Activated CD4-positive, alpha-beta T cell treated with anti-CD3 and anti-CD28 coated beads, Interleukin-2, amount 50 U/mL, for 48 hours (primary cell): ENCODE results near the gene DNAJB6.
A peak's percentile ranks its signal among the peaks of the same experiment; 100 is the strongest.

ENCODE experiments used
- DNase-seq, 2 experiments: peaks; one replicate each; pipeline ENCODE4 v3.0.0-alpha.2; 2020

Gene DNAJB6

GRCh38 chr7:157410831-157411556, 74.2 kb downstream of the DNAJB6 start:
- no peak for DNase-seq

- DNase-seq = peak; percentile 66 to 76
Observed at GRCh38 chr7:157411580-157411979, 74.8 kb downstream of the DNAJB6 start.

GRCh38 chr7:157412021-157412443, 75.2 kb downstream of the DNAJB6 start:
- DNase-seq = peak; percentile 63 to 75

DNA sequence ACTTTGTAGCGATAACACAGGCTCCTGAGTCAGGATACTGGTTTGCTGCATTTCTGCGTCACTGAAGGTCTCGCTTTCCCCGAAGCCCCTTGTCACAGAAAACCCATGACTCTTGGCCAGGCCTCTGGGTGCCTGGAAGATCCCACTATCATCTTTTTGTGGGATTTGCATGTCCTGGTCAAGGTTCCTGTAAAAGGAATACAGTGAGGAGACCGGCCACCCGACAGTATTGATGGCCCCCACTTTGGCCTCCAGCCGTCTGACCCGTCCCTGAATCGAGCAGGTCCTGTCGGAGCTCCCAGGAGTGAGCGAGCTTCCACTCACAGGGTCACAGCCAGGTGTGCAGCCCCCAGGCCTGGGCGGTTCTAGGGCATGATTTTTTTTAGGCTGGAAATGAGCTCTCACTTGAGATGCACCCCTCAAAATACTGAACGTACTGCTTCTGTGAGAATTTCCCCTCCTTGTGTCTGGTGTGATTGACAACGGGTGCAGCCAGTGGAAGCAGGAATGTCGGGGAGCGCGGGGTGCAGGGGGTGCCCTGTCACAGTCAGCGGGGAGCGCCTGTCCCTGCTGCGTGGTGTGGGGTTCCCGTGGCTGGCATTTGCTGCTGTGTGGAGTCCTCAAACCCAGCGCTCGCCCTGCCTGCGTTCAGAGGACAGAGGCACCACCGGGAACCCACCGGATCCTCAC, 75.8 kb downstream of the DNAJB6 start:
- DNase-seq = no peak

GRCh38 chr7:157413881-157414701, 77.3 kb downstream of the DNAJB6 start:
- no peak for DNase-seq

DNA sequence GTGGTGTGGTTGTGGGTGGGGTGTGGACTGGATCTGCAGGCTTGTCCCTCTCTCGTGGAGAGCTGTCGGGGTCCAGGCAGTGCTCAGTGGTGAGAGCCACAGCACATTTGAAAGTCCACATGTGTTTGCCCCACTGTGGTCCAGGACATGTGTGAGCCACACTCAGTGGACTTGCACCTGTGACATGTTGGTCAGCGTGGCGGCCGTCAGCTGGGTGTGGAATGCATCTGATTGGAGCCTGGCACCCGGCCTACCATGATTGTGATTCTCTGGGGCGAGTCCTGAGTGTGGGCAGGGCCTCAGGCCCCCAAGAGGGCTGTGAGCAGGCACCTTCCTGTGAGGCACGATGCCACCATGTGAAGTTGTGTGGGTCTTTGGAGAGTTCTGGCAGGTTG, 77.9 kb downstream of the DNAJB6 start:
- DNase-seq = no peak

DNA sequence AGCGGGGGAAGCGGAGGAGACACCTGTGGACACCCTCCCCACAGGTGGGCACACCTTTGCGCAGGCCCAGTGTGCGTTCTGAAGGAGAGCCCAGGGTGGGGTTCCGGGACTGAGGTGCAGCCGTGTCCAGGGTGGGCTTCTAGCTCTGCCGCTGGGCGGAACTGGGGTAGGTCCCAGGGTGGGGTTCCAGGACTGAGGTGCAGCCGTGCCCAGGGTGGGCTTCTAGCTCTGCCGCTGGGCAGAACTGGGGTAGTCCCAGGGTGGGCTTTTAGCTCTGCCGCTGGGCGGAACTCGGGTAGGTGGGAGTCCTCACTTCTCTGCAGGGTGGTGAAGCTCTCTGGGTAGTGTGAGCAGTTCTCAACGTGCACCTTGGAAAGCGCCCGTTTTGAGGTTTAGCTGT, 78.7 kb downstream of the DNAJB6 start:
- DNase-seq = no peak

GRCh38 chr7:157416011-157416410, 79.2 kb downstream of the DNAJB6 start:
- no peak for DNase-seq

DNA sequence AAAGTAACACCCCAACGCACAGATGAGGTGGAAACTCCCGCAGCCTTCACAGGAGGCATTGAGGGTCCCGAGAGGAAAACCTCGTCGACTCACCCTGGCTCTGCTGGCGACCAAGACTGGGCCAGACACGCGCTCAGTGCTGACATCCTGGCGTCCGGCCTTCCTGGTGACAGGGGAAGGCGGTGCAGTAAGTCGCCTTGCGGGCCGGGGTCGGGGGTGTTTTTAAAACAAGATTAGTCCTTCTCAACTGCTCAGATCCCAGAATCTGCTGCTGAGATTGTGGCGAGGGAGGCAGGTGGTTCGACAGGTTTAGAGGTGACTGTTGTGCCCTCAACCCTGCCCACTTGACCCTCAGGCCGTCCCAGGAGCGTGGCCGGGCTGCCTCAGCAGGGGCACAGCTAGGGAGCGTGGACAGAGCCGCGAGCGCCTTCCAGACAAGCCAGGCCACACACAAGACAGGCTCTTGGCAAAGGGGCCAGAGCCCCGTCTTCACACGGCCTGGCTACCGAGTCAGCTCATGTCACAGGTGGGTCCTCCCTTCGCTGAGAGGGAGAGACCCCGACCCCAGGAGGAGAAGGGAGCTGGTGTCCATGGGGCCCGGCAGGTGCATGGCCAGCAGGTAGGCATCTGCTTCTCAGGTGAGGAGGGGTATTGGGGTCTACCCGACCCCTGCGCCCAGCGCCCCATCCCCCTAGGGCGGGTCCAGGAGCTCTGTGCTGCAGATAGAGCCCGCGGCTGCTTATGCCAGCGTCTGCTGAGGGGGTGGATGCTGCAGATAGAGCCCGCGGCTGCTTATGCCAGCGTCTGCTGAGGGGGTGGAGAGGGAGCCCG, 81.6 kb downstream of the DNAJB6 start:
- no peak for DNase-seq

- no peak for DNase-seq
Observed at GRCh38 chr7:157419035-157419293, 82.2 kb downstream of the DNAJB6 start.

GRCh38 chr7:157422279-157422678, 85.5 kb downstream of the DNAJB6 start:
- no peak for DNase-seq

- no peak for DNase-seq
Observed at GRCh38 chr7:157423348-157423747, 86.5 kb downstream of the DNAJB6 start.

DNA sequence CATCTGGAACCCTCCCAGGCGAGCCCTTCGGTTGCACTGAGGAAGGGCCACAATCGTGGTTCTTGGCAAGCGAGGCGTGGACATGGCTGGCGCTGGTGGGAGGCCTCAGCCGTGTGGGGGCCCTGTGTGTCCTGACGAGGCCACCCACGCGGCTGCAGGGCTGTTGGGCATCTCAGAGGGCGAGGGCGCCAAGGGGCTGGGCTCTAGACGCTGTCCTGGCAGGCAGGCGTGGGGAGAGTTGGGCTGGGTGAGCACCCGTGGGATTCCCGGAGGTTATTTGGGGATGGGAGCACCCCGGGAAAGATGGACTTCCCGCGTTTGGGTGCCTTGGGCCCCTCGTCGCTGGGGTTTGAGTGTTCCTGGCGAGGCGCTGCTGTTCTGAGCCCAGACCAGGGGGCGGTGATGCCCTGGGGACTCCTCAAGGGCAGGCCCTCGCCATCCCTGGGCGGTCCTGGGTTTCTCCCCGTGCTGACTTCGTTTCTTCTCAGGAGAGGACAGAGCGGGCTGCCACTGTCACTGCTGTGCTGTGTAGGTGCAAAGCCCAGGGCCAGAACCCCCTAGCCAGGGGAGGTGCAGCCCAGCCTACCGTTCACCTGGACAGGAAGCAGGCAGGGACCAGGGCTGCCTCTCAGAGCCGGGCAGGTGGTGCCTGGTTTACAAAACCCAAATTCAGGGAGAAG, 87.2 kb downstream of the DNAJB6 start:
- DNase-seq = no peak

DNA sequence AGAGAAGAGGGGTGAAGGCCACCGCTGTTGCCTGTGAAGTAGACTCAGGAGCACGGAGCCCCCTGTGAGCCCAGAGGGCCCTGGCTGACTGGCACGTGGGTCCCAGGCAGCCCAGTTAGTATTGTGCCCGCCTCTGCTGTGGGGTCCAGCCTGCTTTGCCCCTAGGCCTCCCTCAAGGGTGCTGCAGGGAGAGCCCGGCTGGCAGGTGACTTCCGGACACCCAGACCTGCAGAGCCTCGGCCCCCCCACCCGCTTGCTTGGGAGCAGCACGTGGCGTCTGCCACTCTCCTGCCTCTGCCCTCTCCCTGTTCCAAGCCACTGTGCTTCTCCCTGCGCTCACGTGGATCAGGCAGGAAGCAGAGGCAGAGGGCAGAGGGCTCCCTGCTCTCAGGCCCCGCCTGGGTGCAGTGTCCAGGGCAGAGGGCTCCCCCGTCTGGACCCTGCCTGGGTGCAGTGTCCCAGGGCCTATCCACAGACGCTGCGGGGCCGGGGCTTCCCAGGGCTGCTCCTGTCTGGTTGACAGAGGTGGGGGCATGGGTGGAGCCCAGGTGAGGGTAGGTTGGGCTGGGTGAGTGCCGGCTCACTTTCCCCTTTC, 88.4 kb downstream of the DNAJB6 start:
- DNase-seq = no peak

DNA sequence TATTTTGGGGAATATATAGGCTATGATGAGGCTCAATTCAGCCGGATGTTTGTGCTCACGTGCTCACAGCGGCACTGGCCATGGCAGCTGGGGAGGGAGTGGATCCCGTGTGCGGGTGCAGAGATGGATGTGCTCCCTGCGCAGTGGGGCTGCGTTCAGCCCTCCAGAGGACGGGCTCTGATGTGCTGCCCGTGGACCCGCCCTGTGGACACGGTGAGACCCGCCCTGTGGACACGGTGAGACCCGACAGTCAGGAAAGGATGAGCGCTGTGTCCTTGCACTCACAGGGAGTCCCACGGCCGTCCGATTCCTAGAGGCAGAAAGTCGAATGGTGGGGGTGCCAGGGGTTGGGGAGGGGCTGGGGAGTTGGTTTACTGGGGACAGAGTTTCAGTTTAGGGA, 89.0 kb downstream of the DNAJB6 start:
- DNase-seq = no peak

- DNase-seq = no peak
Observed at GRCh38 chr7:157426463-157427301, 89.9 kb downstream of the DNAJB6 start.

- no peak for DNase-seq
Observed at GRCh38 chr7:157427811-157428553, 91.2 kb downstream of the DNAJB6 start.

GRCh38 chr7:157428554-157428945, 91.7 kb downstream of the DNAJB6 start:
- DNase-seq = no peak

DNA sequence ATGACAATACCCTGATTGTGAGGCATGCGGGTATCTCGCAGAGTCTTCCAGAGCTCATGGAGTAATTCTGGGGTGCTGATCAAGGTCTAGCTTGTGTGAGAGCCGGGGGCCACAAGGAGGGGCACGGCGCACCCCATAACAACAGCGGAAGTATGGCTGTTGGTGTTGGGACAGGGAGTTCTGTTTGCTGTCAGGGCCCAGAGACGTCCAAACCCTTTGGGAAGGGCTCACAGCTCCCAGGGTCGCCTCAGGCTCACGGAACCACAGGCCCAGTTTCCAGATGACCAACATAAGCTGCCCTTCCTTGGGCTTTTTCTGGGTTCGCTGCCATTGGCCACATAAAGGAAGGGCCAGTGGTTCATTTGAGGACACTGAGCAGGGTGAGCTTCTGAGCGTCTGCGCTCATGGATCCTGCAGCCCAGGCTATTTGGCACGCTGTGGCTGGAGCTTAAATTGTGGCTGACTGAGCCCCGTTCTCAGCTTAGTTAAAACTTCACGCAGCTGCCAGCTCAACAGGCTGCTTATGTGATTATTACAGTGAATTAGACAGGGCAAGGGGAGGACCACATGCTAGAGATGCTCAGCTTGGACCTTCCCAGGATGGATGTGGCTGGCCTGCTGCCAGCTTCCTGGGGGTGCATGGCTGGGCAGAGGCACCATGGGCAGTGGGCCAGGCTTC, 92.3 kb downstream of the DNAJB6 start:
- no peak for DNase-seq
